GM18873 (cell line): Measurements from ENCODE around the gene TESK2.
"Not testable (repeated sequence)": the region's sequence is repeated elsewhere in the genome, so short reads cannot be mapped to it uniquely, and the experiment has no call there.

Source experiments
- ATAC-seq: cut with Tn5 transposase; IDR thresholded peaks from one replicate; pipeline ENCODE4 v1.9.1; 2021; ENCODE audit warnings: mild to moderate bottlenecking, moderate library complexity, moderate number of reproducible peaks; ENCODE audit not compliant: unreplicated experiment, low FRiP score

Gene TESK2, protein sequence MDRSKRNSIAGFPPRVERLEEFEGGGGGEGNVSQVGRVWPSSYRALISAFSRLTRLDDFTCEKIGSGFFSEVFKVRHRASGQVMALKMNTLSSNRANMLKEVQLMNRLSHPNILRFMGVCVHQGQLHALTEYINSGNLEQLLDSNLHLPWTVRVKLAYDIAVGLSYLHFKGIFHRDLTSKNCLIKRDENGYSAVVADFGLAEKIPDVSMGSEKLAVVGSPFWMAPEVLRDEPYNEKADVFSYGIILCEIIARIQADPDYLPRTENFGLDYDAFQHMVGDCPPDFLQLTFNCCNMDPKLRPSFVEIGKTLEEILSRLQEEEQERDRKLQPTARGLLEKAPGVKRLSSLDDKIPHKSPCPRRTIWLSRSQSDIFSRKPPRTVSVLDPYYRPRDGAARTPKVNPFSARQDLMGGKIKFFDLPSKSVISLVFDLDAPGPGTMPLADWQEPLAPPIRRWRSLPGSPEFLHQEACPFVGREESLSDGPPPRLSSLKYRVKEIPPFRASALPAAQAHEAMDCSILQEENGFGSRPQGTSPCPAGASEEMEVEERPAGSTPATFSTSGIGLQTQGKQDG

DNA sequence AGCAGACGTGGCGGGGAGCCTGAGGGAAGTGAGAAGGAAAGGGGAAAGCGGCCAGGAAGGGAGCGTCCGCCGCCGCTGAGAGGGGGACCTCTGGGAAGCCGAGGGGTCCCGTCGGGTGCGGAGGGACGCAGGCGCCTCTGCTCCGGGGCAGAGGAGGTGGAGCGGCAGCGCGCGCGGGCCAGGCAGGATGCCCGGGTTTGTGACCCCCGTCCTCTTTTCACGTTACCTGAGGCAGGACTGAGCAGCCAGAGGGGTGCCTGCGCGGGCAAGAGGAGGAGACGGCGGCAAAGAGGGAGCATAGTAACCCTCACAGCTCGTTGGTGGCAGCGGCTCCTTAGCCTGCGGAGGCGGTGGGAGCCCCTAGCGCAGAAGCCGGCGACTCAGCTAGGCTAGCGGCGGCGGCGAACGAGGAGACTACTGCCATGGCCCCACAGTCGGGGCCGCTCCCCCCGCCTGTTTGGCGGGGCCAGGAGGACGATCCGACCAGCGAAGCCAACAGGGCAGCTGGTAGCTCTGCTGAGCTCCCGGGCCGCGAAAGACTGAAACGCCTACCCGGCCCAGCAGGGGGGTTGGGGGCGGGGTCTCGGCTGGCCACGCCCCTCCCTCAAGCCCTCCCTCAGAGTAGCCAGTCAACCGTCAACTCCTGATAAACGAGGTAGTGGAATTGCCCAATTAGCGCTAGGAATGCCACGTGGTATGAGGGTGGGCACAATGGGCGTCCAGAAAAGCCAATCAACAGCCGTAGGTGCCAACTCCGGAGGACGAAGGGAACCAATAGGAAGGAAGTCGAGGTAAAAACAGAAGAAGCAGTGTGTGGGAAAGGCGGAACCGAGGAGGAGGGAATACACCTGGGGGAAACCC is at the start of gene TESK2:
TSS of gene TESK2 (minus strand) at position 538 of the 861 bp plus-strand sequence. CDS start 33,378 bp downstream, outside the sequence.
- peak; percentile 89 for ATAC-seq

DNA sequence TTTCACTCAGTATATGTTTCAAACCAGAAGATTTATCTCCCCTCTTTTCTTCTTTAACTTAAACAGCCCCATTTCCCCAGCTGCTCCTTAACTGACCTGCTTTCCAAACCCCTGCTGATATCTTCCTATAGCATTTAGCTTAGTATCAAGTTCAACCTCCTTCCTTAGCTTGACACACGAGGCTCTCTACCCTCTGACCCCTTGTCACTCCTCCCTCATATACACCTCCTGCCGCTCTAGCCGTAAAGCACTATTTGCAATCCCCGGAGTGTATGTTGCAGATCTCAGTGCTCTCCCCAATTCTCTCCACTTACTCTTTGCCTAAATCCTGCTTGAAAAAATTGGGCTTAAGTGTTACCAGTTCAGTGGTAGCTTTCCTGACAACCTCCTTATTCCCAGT is 45.9 kb upstream of the TESK2 start:
- no peak for ATAC-seq

DNA sequence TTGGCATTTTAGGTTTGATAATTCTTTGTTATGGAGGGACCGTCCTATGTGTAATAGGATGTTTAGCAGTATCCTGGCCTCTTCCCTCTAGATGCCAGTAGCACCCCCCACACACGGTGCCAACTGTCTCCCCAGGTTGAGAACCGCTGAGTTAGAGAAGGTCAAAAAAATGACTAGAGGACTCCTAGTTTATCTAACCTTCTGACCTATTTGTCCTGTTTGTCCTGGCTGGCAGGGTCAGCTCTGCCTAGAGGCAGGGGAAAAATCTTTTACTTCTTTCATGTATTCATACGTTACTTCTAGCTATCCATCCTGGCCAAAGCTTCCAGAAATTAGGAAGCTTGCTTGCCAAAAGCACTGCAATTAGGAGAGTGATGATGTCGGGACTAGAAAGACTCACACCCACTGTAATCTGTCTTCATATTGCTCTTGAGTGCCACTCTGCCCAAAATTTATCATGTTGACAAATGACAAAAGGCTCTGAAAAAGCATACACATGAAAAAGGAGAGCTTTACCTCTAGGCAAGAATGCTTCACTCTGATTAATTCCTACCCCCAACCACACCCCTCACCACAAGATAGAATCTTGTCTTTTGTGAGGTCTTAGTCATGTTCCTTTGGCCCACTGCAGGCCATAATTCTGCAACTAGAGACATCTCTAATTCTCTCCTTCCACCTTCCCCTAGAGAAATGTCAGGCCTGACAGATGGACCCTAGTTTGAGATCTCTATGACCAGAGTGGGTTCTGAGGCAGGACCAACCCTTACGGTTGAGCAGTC is 45.2 kb upstream of the TESK2 start:
- ATAC-seq = no peak

- no peak for ATAC-seq
These were observed 40.9 kb upstream of the TESK2 start for GRCh38 chr1:45531873-45532272.

- ATAC-seq = no peak
These were observed 39.7 kb upstream of the TESK2 start for GRCh38 chr1:45530632-45531135.

DNA sequence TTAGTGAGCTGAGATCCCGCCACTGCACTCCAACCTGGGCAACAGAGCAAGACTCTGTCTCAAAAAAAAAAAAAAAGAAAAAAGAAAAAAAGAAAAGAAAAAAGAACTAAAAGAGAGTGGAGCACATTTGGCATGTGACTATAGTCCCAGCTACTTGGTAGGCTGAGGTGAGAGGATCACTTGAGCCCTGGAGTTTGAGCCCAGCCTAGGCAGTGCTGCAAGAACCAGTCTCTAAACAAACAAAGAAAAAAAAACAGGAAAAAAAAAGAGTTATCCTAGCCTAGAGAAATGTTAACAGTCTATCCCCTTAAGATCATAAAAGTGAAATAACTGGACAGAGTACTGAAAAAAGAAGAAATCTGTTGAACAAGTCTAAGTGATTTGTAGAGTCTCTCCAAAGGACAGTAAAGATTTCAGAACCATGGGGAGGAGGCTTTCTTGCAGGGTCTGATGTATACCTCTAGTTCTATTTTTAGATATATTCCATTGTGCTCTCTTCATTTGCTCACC is 35.2 kb upstream of the TESK2 start:
- no peak for ATAC-seq

DNA sequence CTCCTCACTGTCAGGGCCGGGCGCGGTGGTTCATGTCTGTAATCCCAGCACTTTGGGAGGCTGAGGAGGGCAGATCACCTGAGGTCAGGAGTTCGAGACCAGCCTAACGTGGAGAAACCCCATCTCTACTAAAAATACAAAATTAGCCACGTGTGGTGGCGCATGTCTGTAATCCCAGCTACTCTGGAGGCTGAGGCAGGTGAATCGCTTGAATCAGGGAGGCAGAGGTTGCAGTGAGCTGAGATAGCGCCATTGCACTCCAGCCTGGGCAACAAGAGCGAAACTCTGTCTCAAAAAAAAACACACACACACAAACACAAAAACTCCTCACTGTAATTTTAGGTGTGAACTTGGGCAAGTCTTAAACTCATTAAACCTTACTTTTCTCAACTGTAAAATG is 33.0 kb upstream of the TESK2 start:
- not testable (repeated sequence) for ATAC-seq

DNA sequence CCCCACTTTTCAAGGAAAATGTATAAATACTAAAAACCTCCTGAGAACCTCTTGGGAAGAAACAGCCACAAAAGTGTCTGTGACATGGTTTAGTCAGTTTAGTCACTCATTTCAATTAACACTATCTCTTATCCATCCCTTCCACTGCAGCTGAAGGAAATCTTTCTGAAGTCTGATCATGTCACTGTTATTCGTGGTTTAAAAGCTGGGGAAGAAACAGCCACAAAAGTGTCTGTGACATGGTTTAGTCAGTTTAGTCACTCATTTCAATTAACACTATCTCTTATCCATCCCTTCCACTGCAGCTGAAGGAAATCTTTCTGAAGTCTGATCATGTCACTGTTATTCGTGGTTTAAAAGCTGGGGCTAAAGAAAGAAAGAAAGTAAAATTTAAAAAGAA is 32.6 kb upstream of the TESK2 start:
- ATAC-seq = not testable (repeated sequence)

- ATAC-seq = no peak
These were observed 31.6 kb upstream of the TESK2 start for GRCh38 chr1:45522324-45523104.

GRCh38 chr1:45521413-45522323 is 30.7 kb upstream of the TESK2 start, which contains the start of gene PRDX1:
Gene PRDX1, minus strand, starts transcription at chr1:45521884. Its CDS starts 2,841 bp downstream, at chr1:45519043.
- peak; percentile 86 for ATAC-seq

DNA sequence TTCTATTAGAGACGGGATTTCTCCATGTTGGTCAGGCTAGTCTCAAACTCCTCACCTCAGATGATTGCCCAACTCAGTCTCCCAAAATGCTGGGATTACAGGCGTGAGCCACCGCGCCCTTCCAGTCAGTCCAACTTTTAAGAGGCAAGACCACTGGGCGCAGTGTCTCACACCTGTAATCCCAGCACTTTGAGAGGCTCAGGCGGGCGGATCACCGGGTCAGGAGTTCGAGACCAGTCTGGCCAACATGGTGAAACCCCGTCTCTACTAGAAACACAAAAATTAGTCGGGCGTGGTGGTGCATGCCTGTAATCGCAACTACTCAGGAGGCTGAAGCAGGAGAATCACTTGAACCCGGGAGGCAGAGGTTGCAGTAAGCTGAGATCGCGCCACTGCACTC is 28.8 kb upstream of the TESK2 start:
- not testable (repeated sequence) for ATAC-seq

- no peak for ATAC-seq
These were observed 27.9 kb upstream of the TESK2 start for GRCh38 chr1:45518910-45519309.

- not testable (repeated sequence) for ATAC-seq
These were observed 27.4 kb upstream of the TESK2 start for GRCh38 chr1:45518366-45518765.

- no peak for ATAC-seq
These were observed 25.5 kb upstream of the TESK2 start for GRCh38 chr1:45516465-45516864.

DNA sequence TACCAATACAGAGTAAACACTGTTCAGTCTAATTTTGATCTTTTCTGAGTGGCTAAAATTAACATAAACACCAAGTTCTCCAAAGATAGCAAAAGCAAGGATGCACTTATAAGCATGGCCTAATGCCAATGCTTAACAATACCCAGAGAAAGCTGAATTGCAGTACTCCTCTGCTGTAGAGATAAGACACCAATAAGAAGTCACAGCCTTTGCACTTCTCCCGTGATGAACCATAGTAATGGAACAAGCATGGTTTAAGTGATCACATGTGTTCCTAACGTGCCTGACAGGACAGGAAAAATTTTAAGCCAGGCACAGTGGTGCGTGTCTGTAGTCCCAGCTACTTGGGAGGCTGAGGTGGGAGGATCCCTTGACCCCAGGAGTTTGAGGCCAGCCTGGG is 25.1 kb upstream of the TESK2 start:
- ATAC-seq = no peak

GRCh38 chr1:45513532-45514260 is 22.7 kb upstream of the TESK2 start:
- not testable (repeated sequence) for ATAC-seq

- no peak for ATAC-seq
These were observed 21.7 kb upstream of the TESK2 start for GRCh38 chr1:45512641-45513054.
